K562 (cell line): ENCODE data around the gene DELE1.

Experiments
- CBX2 ChIP-seq: fragments of 200-600 bp; sonication (generic); IDR thresholded peaks from one replicate; pipeline ENCODE4 v1.6.1; 2012; ENCODE audit warnings: mild to moderate bottlenecking, low read length, inconsistent platforms; ENCODE audit not compliant: insufficient read depth, poor library complexity, severe bottlenecking
- KDM4B ChIP-seq, 2 experiments: fragments of 450-650 bp in 1 of 2; sonication (generic) in 1 of 2; IDR thresholded peaks; 2 replicates each; pipeline ENCODE4 v1.6.1; 2016 to 2017; ENCODE audit warnings: borderline replicate concordance in 2 of 2, antibody characterized with exemption in 1 of 2, low read depth in 1 of 2, mild to moderate bottlenecking in 1 of 2
- ZFP30 ChIP-seq: fragments of 250-450 bp; sonication (Bioruptor Pico); IDR thresholded peaks from 2 replicates; pipeline ENCODE4 v1.8.0; 2022; ENCODE audit warnings: moderate library complexity, mild to moderate bottlenecking, inconsistent platforms, borderline replicate concordance

DNA sequence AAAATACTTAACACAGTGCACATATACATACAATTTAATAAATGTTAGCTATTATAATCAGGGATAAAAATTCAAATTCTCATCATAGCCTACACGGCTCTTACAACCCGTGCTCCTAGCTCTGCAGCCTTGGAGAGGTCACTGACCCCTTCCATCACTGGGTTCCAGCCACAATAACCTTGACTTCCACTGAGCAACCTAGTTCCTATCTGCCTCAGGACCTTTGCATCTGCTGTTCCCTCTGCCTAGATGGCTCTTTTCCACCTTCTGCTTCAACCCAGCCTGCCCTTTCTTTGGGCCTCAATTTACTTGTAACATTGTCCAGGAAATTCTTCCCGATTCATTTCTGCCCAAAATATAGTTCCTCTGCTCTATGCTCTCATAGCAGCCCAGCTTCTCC lies 8.9 kb upstream of the DELE1 start:
- no peak for TF ChIP-seq ZFP30 (CRISPR knock-in tag)
- TF ChIP-seq CBX2: no peak
- TF ChIP-seq KDM4B (IDR thresholded peaks at IDR 0.05; ENCODE audit: borderline replicate concordance in 2 of 2, low read depth in 1 of 2): no peak
